Cerebellar nuclear complex (tissue), 1 donor: ENCODE results near the gene RGP1.

Experiments used
- DNase-seq, 2 experiments: peaks; one replicate each; lab custom pipeline; 2025; lab: John Stamatoyannopoulos, UW

The RGP1 gene

GRCh38 chr9:35771943-35772342, 22.9 kb downstream of the RGP1 start:
- DNase-seq = no peak

GRCh38 chr9:35774907-35775635, 26.0 kb downstream of the RGP1 start:
- DNase-seq = peak in 1 of 2 experiments; percentile 31

GRCh38 chr9:35776018-35776417, 26.9 kb downstream of the RGP1 start:
- DNase-seq = no peak

GRCh38 chr9:35778496-35778895, 29.4 kb downstream of the RGP1 start:
- no peak for DNase-seq

DNA sequence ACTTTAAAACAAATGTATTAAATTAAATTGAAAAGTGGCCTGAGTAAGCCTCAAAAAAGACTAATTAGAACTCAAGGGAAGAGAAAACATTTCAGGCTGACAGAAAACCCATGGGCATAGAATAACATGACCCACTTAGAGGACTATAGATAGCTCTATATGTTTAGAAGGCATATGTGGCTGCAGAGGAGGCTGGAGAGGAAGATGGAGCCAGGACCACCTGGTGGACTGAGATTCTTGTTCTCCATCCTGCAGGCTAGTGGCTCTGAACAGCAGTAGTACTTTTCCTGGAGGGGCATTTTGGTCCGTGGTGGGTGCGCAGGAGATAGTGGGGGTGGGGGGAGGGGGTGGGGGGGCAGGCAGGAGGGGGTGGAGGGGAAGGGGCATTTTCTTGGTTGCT, 32.0 kb downstream of the RGP1 start:
- no peak for DNase-seq

GRCh38 chr9:35783418-35783817, 34.3 kb downstream of the RGP1 start:
- no peak for DNase-seq

- DNase-seq = no peak
Observed at GRCh38 chr9:35789541-35789940, 40.5 kb downstream of the RGP1 start.

DNA sequence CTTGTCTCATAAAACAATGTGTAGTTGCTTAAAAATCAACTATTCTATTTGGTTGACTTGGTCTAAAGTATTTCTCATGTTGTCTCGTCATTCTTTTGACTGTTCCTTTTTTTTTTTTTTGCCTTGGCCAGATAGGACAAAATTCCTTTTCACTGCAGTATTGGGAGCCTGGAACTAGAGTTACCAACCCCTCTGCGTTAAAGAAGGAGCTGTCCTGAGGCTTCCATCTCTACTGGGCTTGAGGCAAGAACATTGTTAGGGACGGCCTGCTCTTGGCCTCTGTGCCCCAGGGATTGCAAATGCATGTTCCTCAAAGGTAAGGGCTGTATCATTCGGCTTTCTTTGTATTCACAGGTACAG, 40.9 kb downstream of the RGP1 start:
- no peak for DNase-seq

DNA sequence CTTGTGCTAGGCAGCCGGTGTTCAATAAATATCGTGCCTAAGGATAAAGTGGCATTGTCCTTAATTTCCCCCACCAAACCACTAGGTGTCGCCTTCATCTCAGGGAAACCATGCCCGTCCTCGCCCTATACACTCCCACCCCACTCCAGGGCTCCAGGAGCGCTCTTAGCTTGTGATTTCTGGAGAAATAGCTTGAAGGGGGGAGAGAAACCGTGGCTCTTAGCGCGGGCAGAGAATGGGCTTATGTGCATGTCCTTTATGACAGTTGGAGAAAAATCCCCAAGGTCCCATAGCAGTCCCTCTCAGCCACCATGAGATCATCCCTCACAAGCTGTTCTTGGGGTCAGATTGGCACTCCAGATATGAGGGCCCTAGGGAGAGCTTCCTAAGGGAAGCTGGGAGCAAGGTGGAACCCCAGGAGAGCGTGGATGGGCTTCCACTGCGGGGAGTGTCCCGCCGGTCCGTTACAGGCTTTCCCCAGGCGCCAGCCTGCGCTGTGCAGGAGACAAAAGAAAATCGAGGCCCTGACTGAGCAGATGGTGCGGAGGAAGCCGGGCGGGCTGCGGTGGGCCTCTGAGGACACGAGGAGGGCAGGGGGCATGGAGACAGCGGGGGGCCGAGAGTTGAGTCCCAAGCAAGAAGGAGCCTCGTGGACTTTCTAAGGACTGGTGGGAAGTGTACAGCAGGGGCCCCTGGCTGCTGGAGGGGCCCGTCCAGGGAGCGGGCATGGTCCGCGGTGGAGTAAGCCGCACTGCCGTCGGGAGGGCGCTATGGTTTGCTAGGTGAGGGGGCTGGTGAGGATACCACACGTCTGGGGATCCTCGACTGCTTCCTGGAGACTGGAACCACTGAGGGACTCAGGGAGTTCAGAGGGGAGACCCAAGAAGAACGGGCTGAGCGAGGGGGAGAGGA, 41.6 kb downstream of the RGP1 start:
- DNase-seq = peak in 1 of 2 experiments; percentile 76

GRCh38 chr9:35791297-35791921, 42.3 kb downstream of the RGP1 start, which contains the start of gene NPR2:
Gene NPR2 (plus strand): TSS chr9:35791591. CDS start chr9:35792409, 818 bp downstream.
- DNase-seq = no peak

DNA sequence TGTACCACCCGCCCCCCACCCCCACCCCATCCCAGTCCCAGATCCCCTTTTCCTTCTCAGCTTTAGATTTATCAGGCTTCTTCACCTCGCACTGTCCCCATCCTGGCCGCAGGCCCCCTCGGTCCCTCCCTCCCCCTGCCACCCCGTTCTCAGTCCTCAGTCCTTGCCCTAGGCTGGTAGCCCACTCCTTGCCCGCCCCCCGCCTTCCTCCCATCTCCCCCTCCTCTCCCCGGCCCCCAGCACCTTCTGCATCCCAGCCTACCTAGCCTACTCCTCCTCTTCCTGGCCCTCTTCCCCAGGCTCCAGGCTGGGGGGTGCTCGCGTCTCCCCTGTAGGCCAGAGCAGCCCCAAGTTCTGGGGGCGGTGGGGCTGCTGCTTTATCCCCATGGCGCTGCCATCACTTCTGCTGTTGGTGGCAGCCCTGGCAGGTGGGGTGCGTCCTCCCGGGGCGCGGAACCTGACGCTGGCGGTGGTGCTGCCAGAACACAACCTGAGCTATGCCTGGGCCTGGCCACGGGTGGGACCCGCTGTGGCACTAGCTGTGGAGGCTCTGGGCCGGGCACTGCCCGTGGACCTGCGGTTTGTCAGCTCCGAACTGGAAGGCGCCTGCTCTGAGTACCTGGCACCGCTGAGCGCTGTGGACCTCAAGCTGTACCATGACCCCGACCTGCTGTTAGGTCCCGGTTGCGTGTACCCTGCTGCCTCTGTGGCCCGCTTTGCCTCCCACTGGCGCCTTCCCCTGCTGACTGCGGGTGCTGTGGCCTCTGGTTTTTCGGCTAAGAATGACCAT, 43.1 kb downstream of the RGP1 start:
- no peak for DNase-seq

DNA sequence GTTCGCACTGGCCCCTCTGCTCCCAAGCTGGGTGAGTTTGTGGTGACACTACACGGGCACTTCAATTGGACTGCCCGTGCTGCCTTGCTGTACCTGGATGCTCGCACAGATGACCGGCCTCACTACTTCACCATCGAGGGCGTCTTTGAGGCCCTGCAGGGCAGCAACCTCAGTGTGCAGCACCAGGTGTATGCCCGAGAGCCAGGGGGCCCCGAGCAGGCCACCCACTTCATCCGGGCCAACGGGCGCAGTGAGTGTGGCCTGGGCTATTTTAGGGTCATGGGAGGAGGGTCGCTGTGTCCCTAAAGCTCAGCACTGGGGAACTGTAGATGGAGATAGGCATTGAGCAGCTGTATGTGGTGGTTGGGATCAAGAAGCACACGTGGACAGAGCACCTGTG, 43.7 kb downstream of the RGP1 start:
- no peak for DNase-seq

GRCh38 chr9:35793461-35793860, 44.4 kb downstream of the RGP1 start:
- DNase-seq = no peak

GRCh38 chr9:35795695-35796094, 46.6 kb downstream of the RGP1 start:
- no peak for DNase-seq

DNA sequence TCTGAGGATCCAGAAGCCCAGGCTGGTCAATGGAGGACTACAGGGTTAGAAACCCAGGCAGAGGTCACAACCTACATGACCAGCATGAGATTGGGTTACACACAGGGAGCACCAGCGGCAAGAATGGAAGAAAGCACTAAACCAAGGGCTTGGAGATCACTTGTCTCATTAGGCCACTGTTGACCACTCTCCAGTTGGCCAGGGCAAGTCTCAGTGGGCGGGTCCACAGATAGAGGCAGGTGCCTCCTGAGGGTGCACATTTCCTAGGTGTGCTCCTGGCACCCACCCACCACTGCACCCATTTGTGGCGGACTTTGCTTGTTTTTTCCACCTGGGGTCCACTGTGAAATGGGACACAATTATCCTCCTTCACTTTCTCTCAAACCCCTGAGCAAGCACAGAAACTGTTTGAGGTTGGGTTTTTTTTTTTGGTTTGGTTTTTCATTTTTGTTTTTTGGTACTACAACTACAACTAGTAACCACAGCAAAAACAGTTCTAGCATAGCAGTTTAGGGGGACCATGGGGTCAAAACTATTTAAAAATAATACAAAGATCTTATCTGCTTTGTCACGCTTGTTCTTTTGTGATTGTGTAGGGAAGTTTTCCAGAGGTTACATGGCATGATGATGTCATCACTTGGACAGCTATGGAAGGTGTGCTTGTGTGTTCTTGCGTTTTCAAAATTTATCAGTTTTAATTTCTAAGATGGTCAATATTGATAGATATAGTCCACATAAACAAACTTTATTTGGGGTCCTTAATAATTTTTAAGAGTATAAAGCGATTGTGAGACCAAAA, 48.4 kb downstream of the RGP1 start:
- no peak for DNase-seq

DNA sequence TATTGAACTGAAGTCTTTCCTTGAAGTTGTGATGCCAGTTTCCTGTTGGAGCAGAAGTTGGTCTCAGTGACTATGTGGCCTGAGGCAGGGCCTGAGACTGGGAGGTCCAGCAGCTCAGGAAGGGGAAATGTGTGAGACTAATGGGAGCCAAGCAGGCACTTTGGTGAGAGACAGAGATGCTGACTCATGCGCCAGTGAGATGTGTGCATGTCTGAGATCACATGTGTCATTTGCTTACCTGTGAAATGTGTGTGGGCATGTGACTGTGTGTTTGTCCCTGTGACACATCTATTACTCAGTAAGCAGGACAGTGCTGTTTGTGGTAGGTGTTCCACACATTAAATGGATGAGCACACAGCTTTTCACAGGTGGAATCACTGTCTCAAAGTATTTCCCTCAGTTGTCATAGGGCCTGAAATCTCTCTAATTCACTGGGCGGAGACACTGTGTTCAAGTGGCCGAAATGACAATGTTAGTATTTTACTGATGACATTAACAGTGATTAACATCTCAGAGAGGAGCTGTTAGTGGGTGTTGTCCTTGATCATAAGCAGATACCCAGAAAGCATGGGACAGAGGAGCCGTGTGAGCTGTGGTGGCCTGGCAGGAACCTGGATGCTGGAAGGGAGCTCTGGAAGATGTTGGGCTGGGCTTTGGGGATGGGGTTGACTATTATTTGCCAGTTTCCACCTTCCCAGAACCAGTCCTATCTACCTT, 49.7 kb downstream of the RGP1 start:
- DNase-seq = no peak

DNA sequence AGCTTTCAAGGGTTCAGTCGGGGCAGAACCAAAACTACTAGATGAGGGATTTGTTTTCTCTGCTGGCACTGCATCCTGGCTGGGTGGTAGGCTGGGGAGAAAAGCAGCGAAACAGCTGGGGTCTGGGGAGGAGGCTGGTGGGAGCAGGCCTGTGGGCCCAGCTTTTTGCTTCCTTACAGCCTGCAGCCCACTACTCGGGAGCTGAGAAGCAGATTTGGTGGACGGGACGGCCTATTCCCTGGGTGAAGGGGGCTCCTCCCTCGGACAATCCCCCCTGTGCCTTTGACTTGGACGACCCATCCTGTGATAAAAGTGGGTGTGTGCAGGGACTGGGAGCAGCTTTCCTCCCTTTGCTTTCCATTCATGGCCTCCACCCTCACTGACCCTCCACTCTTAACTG, 51.4 kb downstream of the RGP1 start:
- no peak for DNase-seq

- no peak for DNase-seq
Observed at GRCh38 chr9:35801328-35802128, 52.4 kb downstream of the RGP1 start.

- DNase-seq = no peak
Observed at GRCh38 chr9:35806101-35806500, 57.0 kb downstream of the RGP1 start.
